Fibroblast of skin of left quadriceps (primary cell): ENCODE data around the gene LAMA2.
"Not testable (repeated sequence)": the region's sequence is repeated elsewhere in the genome, so short reads cannot be mapped to it uniquely, and the experiment has no call there.

ENCODE experiments used
- DNase-seq, 2 experiments: peaks; one replicate each; pipeline ENCODE4 v3.0.0-alpha.2; 2013; ENCODE audit warnings: low read depth in 2 of 2

Gene LAMA2

DNA sequence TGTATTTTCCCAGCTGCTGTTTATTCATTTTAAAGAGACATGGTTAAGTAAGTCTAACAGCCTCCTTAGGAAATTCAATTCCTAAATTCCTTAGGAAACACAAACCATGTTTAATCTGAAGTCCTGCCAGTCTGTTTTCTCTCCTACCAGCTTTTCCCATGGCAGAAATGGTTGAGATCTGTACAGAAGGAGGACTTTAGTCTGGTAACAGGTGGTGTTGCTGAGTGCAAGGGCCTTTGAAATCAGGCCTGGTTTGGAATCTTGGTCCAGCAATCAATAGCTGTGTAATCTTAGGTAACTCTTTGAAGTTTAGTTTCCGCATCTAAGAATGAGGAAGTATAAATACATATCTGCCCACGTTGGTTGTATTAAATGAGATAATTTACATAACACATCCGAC lies 232.5 kb downstream of the LAMA2 start:
- DNase-seq, result no peak

DNA sequence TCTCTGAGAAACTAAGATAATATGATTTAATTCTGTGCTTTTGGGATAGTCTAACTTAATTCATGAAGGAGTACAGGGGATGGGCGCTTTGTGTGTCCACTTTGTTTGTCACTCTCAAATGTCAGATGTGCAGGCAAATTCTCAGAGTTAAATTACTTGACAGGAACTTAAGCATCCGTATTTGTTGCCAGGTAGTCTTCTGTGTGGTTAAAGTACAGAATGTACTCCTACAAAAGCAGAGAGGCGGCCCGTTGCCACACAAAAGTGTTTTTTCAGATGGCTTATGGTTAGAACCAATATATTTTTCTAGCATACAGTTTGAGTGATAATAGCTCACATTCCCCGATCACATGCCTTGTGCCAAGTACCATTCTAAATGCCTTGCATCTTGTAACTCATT lies 234.4 kb downstream of the LAMA2 start:
- DNase-seq, result no peak

DNA sequence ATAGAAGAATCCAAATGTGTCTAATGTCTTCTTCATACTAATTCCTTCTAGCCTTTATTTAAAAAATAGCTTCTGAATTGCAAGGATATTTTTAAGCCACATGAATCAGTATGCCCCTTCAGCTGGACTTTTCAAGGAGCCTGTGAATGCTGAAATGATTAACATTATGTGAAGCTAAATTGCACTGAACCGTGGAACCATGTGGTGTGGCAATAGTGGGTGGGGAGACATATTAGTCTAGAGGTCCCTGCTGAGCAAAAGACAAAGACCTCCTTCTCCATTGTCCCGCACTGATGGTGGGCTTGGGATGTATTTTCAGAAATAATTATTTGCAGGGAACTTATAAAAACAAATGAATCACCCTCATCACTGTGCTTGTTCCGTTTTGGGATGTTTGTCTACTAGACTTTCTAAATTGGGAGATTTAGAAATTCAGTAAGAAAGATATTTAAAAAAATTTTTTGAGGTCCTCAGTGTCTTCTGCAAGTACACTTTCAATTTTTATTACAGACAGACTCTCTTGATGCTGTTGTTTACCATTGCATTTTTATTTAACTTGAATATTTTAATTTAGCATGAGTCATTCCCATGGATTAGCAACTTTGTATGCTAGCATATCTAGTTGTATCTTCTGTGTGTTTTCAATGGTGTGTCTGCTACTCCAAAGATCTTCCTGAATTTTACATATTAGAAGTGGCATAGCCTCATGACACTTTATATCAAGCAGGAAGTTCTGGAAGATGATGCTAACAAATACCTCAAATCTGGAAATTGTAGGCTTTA lies 238.1 kb downstream of the LAMA2 start:
- DNase-seq, result no peak

DNA sequence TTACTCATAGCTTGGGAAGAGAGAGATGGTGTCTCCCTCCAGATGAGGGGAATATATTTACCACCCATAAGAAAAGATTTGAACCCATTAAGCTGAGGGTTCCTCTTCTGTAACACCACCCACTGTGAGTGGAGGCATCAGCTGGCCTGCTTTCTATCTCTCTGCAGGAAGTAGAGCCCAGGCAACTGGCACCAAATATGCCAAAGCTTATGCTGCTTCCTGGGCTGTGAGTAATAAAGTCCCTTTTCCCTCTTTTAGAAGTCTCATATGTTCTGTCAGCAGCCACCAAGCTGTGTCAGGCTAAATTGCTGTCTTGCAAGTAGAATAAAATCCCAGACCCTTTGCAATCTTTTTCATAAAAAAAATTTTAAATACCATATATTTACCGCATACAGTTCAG lies 241.4 kb downstream of the LAMA2 start:
- no peak for DNase-seq

DNA sequence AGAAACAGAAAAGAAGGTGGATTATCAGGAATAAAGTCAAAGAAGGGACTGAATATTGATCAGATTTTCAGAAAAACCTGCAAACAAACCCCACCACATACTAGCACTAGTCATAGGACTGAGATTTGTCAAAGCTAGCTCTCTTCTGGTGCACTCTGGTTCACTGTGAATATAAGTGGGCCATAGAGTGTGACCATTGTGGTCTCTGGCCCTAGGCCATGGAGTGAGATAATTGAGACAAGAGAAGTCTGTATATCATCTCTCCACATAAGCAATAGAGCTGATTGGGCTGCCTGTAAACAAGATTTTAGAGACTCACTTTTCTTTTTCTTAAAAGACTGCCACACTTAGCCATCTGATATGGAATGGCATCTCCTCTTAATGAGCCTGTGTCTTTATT lies 247.2 kb downstream of the LAMA2 start:
- no peak for DNase-seq

DNA sequence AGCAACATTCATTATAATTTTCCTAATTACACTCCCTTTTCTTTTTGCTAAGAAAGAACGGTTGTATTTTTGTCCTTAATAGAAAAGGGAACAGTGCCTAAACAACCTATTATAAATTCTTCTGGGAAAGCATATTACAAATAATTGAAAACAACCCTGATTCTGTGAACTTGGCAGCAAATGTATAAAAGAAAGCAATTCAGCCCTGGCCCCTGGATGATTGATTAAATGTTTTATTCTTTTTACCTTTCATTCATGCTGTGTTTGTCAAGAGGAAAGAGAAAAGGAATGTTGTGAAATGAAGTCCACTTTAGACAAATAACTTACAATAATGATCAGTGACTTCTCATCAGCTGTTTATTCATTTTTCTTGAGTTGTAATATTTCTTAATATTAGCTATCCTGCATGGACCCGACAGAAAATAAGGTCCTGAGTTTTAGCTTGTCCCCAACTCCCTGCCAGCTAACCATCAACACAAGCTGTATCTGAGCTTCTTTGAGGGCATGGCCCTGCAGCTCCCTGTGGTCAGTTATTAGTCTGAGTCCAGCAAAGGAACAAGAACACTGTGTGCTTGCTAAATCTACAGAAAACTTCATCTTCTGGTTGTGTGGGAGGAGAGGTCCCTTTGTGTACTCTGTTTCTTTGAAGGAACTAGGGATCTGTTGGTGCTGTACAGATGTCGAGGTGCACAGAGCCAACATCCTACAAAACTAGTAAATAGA lies 248.2 kb downstream of the LAMA2 start:
- DNase-seq, result no peak

DNA sequence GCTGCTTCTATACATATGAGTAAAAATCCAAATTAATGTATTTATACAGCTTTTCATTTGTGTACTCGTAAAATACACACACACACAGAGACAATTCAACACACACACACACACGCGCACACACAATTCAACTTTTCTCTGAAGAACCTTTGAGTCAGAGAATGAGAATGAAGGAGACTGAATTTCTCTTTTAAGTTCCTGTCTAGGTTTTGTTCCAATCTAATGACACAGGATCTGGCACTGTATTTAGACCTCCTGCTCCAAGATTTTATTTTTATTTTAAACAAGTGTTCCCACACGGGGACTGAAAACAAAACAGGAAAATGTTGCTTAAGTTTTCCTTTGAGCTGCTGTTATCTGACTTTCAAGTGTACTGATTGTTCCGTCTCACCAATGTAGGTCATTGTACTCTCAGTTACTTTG lies 250.8 kb downstream of the LAMA2 start:
- no peak for DNase-seq

DNA sequence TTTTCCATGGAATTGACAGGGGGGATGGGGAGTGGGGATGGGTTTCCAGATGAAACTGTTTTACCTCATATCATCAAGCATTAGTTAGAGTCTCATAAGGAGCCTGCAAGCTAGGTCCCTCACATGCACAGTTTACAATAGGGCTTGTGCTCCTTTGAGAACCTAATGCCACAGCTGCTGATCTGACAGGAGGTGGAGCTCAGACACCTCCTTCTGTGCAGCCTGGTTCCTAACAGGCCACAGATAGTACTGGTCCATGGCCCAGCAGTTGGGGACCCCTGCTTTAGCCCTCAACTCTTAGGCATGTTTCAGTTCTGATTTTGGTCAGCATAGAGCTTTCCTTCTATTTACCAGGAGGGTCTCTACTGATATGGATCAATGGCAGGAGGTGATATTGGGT lies 251.6 kb downstream of the LAMA2 start:
- no peak for DNase-seq

DNA sequence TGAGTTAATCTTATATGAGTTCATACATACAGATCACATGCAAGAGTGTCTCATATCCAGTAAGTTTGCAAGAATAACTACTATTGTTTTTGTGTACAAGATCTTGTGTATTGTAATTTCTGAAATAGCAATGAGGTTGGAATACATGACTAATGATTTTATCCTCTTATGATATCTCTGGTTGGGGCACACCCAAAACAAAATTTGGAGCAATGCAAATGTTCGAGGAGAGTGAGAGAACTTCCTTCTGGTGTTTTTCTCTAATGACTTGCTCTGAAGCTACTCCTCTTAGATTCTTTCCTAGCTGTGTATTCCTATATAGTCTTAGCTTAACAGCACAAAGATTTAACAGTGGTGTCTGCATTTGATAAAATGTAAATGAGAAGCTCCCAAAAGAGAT lies 252.5 kb downstream of the LAMA2 start:
- no peak for DNase-seq

DNA sequence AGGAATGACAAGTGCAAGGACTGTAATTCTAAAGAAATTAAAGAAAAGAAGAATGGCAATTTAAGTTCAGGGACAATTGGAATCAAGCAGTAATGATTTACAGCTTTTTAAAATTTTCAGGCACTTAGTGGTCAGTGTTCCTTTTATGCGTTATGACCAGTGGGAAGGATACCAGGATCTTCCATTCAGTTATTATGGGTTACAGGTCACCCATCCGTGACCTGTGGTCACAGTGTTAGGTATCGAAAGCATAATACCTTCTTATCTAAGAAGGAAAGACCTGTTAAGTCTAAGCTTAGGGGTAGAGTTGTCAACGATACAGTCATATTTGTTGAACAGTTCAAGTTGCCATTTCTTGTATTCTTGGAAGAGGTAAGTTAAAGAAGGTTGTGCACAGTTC lies 253.8 kb downstream of the LAMA2 start:
- DNase-seq, result no peak

DNA sequence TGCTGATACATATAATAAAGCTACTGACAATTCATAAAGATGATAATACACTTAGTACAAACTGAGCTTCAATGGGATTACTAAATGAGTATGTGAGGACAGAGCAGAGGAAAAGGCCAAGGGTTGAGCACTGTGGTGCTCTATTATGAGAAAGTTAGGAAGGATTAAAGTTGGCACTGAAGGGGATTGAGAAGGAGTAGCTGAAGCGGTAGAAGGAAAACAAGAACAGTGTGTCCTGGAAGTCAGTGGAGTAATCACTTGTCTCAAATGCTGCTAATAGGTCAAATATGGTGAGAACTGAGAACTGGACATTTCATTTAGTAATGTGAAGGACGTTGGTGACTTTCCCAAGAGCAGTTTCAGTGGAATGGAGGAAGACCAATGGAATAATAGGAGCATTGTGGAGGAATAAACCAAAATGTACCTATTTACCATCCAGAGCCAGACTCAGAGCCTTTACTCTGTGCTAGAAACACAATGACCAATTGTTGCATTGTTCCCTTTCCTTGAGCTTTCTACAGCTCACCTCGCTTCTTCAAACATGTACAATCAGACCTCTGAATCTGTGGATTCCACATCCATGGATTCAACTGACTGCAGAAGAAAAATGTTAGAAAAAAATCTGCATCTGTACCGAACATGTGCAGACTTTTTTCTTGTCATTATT lies 255.9 kb downstream of the LAMA2 start:
- DNase-seq, result no peak

DNA sequence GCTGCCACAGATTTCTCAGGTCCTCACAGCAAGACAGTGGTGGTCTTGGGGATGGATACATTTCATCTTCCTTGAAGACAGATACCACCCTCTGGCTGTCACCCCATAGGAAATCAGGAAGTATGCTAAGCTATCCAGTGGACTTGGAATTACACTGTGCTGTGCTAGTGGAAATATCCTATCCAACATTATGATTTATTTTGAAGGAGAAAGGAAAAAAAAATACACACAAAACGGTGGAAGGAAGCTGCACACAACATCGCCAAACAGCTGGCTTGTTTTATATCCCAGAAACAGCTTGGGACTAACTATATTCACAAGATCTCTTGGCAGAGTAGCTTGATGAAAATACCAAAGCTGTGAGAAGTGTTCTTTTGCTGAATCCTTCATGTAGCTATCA lies 257.6 kb downstream of the LAMA2 start:
- DNase-seq, result peak; percentile 3 to 8

DNA sequence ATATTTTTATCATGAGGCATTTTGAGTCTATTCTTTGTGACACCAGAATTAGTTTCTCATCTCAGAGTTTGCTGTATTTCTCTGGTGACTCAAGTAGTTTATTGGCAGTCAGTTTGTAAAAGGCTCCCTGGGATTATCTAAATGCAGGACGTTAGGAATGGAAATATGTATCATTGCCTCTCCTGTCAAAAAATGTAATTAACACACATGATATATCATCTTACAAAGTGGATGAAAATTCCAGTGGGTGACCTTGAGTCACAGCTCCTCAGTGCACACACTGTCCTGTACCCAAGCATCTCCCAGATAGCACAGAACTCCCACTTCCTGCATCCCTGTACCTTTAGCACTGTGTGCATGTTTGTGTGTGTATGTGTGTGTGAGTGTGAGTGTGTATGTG lies 258.6 kb downstream of the LAMA2 start:
- DNase-seq, result peak in 1 of 2 experiments; percentile 15

DNA sequence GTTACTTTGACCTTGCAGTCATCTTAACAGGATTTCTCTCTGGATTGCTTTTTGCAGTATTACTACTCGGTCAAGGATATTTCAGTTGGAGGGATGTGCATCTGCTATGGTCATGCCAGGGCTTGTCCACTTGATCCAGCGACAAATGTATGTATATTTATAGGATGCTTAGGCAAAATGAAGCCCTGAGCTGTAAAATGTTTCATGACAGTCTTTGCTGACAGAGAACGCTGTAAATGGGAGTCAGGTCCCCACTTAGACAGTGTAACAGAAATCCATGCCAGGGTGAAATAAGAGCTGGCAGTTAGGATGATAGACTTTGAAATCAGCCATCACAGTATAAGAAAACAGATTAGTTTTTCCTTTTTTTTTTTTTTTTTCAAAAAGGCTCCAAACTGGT lies 264.0 kb downstream of the LAMA2 start:
- DNase-seq, result no peak

DNA sequence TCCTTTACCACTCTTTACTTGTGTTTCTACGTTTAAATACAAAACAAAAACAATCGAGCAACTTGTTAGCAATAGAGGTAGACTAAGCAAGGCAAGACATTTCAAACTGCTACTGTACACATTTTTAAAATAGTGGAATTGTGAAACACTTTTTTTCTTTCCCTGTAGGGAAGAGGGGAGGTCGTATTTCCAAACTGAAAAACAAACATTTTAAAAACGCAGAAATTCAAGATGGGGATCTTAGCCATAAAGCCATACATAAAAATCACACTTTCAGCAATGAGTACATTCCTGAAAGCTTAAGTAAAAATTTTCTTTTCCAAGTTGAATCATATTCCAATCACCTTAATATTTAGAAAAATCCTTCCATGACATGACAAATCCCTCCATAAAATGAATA lies 267.6 kb downstream of the LAMA2 start:
- no peak for DNase-seq

DNA sequence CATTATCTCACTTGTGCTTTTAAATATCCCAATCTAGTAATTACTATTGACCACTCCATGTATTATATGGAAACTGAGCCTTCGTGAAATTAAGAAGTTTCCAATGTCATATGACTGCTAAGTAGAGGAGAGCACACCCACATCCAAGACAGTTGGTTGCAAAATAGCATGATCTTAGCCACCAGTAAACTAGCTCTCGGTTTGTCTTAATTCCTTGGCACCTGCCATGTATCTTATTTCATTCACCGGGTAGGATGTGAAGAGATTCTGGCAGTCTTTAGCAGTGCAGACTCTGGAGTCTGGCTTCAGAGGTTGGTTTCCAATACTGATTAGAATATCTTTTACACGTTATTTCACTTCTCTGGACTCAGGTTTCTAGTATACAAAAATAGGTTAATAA lies 270.3 kb downstream of the LAMA2 start:
- DNase-seq, result no peak

DNA sequence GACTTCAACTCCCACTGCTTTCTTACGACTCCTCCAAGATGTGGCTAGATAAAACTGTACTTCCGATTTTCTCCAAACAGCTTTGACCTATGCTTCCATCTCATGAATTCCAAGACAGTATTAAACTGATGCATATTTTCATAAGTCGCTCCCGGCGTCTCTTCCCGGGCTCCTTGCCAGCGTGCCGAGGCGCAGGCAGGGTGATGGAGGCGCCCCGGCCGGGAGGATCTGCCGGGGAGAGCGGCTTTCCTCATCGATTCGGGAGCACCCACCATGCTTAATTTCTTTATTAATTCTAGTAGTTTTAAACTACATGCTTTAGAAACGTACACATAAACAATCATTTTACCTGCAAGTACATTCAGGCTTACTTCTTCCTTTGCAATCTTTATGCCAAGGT lies 276.3 kb downstream of the LAMA2 start:
- DNase-seq, result not testable (repeated sequence)

DNA sequence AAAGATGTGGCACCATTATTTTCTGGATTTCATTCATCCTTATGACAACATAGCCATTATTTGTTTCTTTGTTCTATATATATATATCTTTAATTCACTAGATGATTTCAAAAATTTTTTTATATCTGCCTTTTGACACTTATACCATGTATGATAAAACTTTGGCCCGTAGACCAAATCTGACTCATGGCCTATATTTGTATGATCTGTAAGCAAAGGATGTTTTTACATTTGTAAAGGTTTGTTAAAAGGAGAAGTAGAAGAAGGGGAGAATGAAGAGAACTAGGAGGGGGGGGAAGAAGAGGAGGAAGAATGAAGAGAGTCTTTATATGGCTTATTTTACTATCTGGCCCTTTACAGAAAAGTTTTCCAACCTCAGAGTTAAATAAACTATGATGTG lies 279.7 kb downstream of the LAMA2 start:
- no peak for DNase-seq

DNA sequence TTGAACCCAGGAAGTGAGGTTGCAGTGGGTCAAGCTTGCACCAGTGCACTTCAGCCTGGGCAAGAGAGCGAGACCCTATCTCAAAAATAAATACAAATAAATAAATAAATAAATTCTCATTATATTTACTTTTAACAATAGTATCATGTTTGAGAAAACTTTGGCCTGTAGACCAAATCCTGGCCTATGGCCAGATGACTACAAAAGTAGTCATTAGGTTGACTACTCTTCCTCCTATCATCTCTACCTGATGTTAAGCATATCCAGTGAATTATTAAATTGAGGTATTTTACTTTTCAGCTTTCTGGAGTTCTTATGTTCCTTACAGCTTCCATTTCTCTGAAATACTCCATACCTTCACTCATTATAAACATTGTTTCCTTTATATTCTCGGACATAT lies 280.6 kb downstream of the LAMA2 start:
- no peak for DNase-seq

DNA sequence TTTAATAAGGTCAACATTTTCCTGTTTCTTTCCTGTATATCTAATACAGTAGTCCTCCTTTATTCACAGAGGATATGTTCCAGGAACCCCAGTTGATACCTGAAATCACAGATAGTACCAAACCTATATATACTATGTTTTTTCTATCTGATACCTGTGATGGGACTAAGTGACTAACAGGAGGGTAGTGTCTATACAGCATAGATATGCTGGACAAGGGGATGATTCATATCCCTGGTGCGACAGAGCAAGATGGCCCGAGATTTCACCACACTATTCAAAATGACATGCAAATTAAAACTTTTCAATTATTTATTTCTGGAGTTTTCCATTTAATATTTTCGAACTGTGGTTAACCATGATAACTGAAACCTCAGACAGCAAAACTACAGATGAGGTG lies 281.1 kb downstream of the LAMA2 start:
- no peak for DNase-seq

DNA sequence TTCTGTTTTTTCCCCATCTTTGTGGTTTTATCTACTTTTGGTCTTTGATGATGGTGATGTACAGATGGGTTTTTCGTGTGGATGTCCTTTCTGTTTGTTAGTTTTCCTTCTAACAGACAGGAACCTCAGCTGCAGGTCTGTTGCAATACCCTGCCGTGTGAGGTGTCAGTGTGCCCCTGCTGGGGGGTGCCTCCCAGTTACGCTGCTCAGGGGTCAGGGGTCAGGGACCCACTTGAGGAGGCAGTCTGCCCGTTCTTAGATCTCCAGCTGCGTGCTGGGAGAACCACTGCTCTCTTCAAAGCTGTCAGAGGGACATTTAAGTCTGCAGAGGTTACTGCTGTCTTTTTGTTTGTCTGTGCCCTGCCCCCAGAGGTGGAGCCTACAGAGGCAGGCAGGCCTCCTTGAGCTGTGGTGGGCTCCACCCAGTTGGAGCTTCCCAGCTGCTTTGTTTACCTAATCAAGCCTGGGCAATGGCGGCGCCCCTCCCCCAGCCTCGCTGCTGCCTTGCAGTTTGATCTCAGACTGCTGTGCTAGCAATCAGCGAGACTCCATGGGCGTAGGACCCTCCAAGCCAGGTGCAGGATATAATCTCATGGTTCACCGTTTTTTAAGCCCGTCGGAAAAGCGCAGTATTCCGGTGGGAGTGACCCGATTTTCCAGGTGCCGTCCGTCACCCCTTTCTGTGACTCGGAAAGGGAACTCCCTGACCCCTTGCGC lies 289.5 kb downstream of the LAMA2 start:
- not testable (repeated sequence) for DNase-seq

DNA sequence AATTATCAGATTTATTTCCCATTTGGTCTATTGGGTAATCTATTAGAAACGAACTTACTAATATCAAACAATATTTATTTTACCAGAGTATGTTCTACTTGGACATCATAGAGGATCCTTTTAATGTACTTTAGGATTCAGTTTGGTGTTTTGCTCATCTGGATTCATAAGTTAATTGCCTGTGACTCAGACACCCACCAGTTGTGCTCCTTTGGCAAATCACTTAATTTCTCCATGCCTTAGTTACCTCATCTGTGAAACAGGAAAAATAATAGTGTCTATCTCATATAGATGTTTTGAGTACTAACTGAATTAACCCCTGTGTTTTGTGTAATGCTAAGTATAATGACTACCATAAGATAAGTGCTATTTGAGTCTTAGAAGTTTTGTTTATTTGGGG lies 292.1 kb downstream of the LAMA2 start:
- no peak for DNase-seq
